ENCODE measurements around the gene S100PBP.
"Not testable (repeated sequence)": the region's sequence is repeated elsewhere in the genome, so short reads cannot be mapped to it uniquely, and the experiment has no call there.

- TF ChIP-seq CTCF, EP300 (IDR thresholded peaks at IDR 0.05): not testable (repeated sequence)
Observed at GRCh38 chr1:32789356-32789755, 28.1 kb upstream of the S100PBP start.

Measured in stomach (tissue), 4 donors.